HG03095 (cell line): ENCODE measurements around the gene IL9.
"Not testable (repeated sequence)": the region's sequence is repeated elsewhere in the genome, so short reads cannot be mapped to it uniquely, and the experiment has no call there.

Experiments used
- ATAC-seq: cut with Tn5 transposase; IDR thresholded peaks from one replicate; pipeline ENCODE4 v1.9.1; 2021; ENCODE audit warnings: moderate library complexity; ENCODE audit not compliant: unreplicated experiment

The IL9 gene

DNA sequence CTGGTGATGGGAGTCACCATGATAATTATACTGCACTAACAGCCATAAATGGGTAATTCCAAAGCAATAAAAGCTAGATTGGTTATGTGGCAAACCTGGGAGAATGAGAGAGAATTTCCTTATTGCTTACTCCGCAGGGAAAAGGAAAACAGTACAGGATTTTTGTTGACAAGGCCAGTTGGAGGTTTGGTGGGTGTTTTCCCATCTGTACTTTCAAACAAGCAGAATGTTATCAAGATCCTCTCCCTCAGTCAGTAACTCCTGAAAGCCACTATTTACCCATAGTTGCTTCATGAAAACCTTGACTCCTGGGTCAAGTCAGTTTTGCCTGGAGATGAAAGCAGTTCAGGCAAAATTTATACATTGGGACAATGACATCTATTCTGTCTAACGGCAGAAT is 26.4 kb downstream of the IL9 start:
- ATAC-seq = no peak

DNA sequence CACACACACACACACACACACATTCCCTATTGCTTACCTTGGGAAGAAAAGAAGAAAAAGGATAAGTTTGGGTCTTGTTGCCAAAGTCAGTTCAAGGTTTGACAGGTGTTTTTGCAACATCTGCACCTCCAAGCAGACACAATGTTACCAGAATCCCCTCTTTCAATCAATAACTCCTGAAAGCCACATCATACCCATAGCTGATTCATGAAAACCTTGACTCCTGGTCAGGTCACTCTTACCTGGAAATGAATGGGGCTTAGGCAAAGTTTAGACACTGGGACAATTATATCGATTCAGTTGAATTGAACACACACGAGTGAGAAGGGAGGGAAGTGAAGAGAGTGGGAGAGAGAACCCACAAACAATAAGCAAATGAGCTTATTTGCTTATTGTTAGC is 27.0 kb downstream of the IL9 start:
- ATAC-seq = no peak

DNA sequence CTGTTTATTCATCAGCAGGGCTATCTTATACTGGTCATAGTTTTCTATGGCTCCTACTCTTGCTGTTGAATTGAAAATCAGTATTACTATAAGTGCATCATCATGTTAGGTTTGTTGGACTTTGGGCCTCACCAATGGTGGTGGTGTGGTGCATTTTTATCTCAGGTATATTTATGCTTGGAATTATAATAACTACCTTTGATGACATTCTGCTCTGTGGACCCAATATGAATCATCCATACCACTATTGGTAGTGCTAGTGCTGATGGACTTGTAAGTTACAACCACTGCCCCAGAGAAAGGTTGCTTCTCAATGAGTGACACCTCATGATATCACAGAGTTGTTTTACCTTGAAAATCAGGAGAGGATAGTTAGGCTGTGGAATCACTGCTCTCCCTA is 28.0 kb downstream of the IL9 start:
- no peak for ATAC-seq

DNA sequence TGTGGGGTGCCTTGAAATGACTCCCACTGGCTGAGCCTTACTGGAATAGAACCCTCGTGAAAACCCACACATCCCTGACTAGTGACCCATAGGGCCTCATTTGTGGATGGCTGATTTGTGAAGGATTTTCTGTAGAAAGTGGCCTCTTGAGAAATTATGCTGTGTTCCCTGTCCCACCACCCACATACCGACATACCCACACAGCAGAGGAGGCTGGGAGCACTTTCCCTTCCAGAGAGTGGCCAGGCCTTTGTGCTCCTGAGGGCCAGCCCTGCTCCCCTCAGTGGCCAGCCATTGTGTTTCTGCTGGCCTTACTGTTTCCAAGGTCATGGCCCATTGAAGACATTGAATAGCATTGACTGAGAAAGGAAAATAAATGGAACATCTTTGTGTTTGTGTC is 29.6 kb downstream of the IL9 start:
- no peak for ATAC-seq

DNA sequence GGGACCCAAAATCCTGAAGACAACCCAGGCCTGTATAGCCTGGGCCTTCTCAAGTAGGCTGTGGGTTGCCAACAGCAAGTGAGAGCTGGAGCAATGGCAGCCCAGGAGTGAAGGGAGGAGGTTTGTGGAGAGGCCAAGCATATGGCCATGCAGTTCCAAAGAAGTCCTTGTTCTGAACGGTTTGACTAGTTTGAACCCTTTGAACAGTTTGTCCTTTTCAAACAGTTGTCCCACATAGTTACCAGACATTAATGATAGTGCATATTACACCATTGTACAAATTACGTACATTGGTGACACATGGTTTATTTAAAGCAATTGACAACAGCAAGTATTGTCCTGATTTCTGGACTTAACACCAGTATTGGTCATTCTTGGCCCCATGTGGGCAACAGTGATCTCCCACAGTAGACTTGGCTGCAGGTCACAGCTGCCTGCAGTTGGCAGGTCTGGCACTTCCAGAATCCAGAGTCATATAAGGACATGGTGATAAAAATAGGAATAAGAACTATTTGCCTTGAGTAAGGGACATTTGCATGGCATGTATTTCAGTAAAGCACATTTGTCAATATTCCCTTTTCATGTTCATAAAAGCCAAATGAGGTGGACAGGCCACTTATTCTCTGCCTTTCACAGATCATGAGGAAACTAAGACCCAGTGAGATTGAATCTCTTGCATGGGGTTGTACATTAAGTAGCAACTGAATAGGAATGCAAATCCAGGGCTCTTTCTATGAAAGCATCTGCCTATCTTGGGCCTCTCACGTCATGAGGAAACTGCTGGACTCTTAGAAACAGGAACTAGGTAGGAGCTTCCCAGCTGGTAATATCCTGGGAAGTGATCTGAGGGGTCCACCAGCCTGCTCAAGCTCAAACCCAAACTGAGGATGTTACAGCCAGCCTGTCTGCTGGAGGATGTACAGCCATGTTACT is 30.9 kb downstream of the IL9 start:
- ATAC-seq = no peak

DNA sequence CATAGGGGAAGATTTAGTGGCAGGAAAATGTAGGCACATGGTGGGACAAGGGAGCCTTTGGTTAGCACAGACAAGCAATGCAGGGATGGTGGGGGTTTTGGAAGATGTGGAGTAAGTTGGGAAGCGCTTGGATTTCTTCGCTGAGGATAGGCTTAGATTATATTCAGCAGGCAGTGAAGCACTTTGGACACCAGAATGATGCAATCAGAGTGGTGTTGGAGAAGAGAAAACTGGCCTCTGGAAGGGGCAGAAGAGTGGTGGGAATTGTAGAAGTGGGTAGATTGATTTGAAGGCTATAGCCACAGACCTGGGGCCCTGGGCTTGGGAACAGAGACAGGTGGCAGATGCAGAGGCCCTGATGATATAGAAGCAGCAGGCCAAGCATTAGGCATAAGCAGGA is 32.9 kb downstream of the IL9 start:
- no peak for ATAC-seq

DNA sequence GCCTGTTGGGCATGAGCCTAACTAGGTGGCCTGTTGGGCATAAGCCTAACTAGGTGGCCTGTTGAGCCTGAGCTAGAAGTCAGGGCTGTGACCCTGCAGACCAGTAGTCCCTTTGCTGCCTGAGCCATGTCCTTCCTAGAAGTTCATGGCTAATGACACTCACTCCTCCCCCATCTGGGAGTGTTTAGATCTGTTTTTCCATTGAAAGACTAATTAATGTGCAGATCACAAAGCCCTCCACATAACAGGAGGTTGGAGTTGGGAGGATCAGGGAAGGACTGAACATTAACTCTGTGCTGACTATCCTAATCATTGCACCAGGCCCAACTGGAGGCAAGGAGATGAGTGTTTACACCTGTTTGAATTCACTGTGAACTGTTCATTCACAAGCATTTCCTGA is 33.6 kb downstream of the IL9 start:
- no peak for ATAC-seq

DNA sequence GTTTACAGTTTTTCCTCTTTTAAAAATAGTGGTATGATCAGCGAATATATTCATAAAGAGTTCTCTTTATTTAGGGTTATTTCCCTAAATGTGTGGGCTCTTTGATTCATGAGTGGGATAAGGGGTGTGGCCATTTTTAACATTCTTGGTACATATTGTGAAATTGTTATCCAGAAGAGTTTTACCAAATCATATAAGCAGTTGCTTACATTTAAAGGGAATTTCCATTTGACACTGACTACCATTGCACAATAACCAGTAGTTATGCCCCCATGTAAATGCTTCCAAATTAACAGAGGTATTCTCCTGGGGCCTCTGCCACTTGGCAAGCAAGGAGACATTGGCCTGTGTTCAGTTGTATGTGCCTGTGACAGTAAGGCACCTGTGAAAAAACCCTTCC is 34.0 kb downstream of the IL9 start:
- ATAC-seq = no peak

DNA sequence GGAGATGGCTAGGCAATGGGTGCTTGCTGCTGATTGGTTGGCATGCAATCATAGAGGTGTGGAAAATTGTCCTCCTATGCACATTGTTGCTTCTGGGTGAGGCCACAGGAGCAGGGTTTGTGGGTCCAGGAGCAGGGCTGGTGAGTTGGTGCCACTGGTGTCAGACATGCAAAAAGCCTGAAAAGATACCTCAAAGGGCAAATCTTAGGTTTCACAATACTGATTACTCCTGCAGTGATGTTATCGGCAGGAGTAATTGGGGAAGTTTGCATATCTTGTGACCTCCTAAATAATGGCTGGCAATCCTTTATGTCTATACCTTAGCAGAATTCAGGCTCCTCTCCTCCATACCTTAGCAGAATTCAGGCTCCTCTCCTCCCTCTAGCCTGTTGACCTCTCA is 36.0 kb downstream of the IL9 start:
- ATAC-seq = no peak

DNA sequence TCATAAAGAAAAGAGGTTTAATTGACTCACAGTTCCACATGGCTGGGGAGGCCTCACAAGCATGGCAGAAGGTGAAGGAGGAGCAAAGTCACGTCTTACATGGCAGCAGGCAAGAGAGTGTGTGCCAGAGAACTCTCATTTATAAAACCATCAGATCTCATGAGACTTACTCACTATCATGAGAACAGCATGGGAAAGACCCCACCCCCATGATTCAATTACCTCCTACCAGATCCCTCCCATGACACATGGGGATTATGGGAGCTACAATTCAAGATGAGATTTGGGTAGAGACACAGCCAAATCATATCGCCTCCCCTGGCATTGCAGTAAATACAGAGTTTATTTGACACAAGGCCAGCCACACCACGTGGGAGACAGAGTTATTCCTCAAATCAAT is 36.5 kb downstream of the IL9 start:
- ATAC-seq = not testable (repeated sequence)

DNA sequence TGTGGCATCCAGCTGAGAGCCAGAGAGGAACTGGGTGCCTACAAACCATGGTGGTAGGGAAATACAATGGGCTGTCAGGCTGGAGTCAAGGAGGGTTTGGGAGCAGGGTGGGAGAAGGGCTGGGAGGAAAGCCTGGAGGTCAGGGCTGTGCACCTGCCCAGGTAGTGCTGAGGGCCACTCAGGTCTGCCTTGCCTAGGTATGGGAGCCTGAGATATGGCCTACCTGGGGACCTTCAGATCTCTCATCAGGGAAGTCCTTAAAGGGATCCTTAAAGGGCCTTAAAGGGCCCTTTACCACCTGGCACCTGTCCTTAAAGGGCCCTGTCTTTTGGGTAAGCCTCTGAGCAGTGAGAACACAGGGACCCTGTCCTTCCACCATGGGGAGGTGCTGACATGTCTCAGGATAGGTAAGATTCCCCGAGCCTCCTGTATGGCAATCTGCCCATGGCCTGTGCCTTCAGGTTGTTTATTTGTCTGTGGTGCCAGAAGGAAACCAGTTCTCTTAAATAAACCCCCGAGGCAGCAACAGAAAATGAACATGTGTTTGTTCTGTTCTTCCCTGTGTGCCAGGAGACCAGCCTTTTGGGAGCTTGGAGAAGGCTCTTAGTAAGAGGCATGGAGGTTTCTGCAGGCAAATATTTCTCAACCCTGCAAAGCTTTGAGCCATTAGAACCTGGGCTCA is 37.9 kb downstream of the IL9 start:
- no peak for ATAC-seq

DNA sequence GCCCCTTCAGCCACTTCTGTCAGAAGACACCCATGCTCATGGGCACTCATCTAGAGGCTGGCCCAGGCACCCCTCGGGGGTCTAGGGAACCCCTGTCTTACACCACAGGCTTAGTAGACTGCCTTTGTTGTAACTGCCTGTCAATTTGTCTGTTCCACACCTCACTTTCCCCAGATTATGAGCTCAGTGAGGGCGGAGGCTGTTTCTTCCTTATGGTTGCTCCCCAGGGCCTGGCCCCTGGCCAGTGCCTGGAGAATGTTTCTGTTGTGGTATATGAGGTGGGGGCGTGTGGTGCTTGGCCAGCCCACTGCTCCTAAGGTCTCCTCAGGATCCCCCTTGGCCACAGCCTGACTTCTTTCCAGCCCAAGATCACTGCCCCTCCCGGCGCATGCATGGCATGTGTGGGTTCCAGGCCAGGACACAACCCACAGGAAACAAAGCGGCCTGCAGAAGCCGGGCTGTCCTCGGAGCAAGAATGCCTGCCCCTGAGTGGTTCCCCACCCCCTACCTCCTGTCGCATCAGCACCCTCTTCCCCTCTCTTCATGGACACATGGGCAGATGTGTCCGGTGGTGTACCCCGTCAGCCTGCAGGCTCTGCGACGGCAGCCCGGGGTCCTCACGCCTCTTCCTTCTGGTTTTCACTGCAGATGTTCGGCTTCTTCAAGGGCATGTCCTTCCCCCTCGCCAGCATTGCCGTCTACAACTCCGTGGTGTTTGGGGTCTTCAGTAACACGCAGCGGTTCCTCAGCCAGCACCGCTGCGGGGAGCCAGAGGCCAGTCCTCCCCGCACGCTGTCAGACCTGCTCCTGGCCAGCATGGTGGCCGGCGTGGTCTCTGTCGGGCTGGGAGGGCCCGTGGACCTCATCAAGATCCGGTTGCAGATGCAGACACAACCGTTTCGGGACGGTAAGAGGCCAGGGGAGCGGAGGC is 43.5 kb downstream of the IL9 start:
- ATAC-seq = no peak

DNA sequence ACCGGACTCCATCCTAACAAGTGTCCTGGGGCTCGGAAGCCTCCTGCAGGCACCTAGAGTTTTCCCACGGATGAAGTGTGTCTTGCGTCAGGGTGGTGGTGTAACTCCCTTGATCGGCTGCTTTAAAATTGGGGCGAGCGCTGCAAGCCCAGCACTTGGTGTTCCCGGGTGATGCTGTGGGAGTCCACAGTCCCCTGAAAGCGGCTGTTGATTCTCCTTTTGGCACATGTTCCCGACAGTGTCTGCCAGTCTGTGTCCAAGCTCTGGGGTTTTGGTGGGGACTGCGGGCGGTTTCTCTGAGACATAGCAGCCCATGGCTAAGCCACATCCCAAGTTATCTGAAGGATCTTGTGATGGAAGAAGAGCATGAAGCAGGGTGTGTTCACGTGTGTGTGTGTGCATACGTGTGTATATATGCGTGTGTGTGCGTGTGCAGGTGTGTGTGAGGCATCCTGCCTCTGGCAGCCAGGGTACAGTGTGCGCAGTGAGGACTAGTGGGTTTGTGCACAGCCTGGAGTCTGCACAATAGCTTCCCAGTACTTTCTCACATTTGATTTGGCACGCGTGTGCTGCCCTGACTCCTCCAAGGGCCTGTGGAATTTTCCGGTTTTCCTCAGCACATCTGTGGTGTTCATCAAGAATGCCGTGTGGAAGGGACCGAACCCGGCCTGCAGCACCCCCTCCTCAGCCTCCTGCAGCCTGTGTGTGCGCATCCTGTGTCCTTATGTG is 44.3 kb downstream of the IL9 start:
- ATAC-seq = no peak

DNA sequence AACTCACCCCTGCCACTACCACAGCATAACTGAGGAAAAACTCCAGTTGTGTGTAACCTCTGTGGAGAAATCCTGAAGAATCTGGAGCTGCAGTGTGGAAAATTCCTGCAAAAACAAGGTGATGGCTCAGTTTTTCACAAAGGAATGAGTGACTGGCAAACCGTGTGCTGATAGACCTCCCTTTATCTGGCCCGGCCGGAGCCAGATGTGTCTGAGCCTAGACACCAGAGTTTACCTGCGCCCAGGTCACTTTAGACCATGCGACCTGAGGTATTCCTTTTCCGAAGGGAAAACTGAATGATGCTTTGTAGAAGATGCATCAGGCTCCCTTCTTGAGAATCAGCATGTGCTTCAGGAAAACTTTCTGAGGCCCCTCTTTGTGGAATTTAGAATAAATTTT is 45.0 kb downstream of the IL9 start:
- no peak for ATAC-seq

DNA sequence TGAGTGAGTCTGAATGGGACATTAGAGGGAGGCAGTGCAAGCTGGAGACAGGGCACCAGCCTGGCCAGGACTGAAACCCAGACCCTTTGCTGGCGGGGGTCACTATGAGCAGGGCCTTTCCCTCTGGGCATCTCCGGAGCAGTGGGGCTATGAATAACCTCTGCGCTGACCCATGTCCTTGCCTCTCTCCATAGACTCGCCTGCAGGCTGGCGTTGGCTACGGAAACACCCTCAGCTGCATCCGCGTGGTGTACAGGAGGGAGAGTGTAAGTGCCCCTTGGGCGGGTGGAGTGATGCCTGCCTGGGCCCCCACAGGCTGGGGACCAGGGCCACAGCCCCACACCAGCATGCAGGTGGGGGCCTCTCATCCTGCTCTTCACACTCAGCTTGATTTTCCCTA is 45.4 kb downstream of the IL9 start:
- no peak for ATAC-seq

DNA sequence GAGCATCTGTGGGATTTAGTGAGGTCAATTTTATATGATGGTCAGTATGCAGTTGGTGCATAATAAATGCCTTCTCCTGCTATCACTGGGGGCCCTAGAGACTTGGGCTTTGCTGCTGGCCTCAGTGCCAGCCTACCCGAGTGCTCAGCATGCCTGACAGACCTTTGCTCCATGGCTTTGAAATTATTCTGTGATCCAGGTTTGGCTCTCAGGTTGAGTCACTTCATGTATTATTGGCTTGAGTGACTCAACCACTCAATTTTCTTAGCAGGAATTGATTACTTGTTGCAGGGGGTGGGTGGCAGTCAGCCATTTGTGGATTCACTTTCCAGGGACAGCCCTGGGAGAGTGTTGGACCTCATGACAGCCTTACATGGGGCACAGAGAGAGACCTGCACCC is 47.7 kb downstream of the IL9 start:
- ATAC-seq = no peak

DNA sequence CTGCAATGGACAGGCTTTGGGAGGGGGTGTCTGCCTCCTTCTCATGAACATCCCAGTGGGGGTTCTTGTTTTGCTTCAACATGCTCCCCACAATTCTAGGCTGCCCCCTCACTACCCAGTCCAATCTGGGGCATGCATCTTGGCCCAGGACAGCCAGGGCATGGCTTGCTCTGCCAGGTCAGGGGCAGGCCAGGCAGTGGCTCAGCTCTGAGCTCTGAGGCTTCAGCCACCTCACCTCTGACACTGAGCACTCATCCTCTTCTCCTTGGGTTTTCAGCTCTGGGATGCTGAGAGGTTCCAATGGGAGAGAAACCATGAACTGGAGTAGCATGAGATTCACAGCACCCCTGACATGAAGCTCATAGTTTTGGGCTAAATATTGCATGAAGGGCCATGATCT is 49.3 kb downstream of the IL9 start:
- no peak for ATAC-seq

DNA sequence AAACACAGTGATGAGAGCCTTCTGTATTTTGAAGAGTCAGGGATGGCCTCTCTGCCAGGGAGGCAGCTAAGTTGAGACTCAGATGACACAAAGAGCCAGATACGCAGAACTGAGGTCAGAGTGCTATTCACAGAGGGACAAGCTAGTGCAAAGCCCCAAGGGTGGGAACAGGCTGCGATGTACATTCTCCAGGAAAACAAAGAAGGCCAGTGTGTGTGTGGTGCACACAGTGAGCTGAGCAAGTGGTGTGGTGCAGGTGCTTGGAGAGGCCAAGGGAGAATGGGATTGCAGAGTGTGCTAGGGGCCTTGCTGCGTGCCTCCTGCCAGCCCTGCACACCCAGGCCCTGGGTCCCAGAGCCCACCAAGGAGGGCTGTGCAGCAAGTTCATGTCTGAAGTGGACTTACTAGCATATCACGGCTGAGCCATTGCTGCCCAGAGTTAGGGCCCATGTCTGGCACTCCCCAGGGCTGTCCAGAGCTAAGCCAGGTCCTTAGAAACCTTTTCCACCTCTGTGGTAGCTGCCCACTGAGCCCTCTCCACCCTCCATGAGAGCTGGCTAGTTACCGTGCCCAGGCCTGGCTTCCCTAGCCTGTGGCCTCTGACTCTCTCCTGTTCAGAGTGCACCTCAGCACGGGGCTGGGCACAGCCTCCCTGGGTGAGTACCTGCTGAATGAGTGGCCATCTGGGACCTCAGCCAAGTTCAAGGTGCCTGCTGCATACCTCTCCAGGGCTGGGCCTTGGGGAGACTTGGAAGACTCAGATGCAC is 51.9 kb downstream of the IL9 start:
- no peak for ATAC-seq

DNA sequence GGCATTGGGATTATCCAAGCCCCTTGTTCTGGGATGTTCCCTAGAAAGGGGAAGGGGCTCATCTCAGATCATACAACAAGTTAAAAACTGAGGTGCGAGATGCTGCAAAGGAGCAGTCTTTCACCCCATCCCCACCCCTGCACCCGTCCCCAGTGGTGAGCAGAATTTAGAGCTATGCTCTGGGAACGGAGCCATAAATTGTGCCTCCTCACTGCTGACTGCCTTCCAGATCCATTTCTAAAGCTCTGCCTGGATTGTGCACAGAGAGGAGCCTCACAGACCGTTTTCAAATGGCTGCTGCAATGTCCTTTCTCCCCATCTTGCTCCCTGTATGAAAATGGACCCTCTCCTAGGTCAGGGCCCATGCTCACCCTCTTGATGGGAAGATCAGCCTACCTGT is 52.9 kb downstream of the IL9 start:
- ATAC-seq = no peak
